ENCODE data around the gene FAM171A1. TPM values are rescaled to one million over a fixed set of nuclear protein-coding genes. Genes with fewer than 3 reads are reported as not detected.
A peak's percentile ranks its signal among the peaks of the same experiment; 100 is the strongest.

The FAM171A1 gene
- total and polyA plus RNA-seq, 2 of the 13 experiments (the other 11 are each of a cell fraction or from before 2014, with no cell fraction given): 21.5 to 34.7 TPM

- H3K4me3 ChIP-seq (replicated peaks in 1 of 3; ENCODE audit: insufficient read depth in 1 of 3, low read depth in 2 of 3, low read length in 3 of 3): no peak overlapping the region
- no peak overlapping the region for H3K4me2 ChIP-seq (ENCODE audit: low read depth, low read length)
- CTCF ChIA-PET (ENCODE audit: low intra/inter-chr PET ratio, low total read pairs): no interaction called here
These were observed 169.3 kb downstream of the FAM171A1 start for GRCh38 chr10:15201589-15202300.

GRCh38 chr10:15200626-15201025 is 170.5 kb downstream of the FAM171A1 start:
- peak; percentile 45; the same call in 2 of the 3 replicates for ATAC-seq
- in situ Hi-C loops (cut with HindIII; ENCODE audit: extremely low pct_ligation_motif_present, low pct_unique_long_range_greater_than_20kb): no loop called here
- Histone ChIP-seq H3K9ac (ENCODE audit: insufficient read depth, low read depth, low read length) (no peak overlapping the region), H3K4me3 (replicated peaks in 1 of 3; ENCODE audit: insufficient read depth in 1 of 3, low read depth in 2 of 3, low read length in 3 of 3) (no peak overlapping the region), H3K9me3 (ENCODE audit: low read length) (no peaks in the 10 kb centered on the region), H3K27me3 (ENCODE audit: control insufficient read depth in 1 of 2, insufficient read depth in 2 of 2, low read length in 2 of 2) (no peaks in the 10 kb centered on the region), H3K27ac (ENCODE audit: extremely low read length, insufficient read depth, low read length) (no peak overlapping the region), H3K79me2 (ENCODE audit: insufficient read depth, low read length) (no peaks in the 10 kb centered on the region), H3K4me2 (ENCODE audit: low read depth, low read length) (no peak overlapping the region), H3K4me1 (ENCODE audit: insufficient read depth, low read length) (peaks cover 12% of the 10 kb centered on the region; the same call in 1 of the 2 replicates), H2AFZ (ENCODE audit: low read length) (no peak overlapping the region), H4K20me1 (ENCODE audit: insufficient read depth, low read length) (no peaks in the 10 kb centered on the region), H3K36me3 (replicated peaks in 1 of 2; ENCODE audit: control insufficient read depth in 1 of 2, insufficient read depth in 2 of 2, low read length in 2 of 2) (no peaks in the 10 kb centered on the region)
- ChIA-PET CTCF (ENCODE audit: low intra/inter-chr PET ratio, low total read pairs) (no interaction called here), POLR2A (no interaction called here)
- intact Hi-C loops (cut with micrococcal nuclease; ENCODE audit: unreplicated experiment): no loop called here
- 72% methylated on average over 2 of the region's 2 CpGs for WGBS (ENCODE audit: low lambda C conversion rate)
- peak; percentile 74 for DNase-seq (ENCODE audit: low spot score)
- no TSS peak for BruUV-seq (replicated peaks)
- no peak for FAIRE-seq
- TF ChIP-seq ZNF552 (CRISPR knock-in tag; IDR thresholded peaks at IDR 0.05; ENCODE audit: borderline replicate concordance) (no peak), FOSL2 (CRISPR knock-in tag; IDR thresholded peaks at IDR 0.05) (no peak; the same call in 1 of the 2 replicates), SOX5 (CRISPR knock-in tag; IDR thresholded peaks at IDR 0.05; ENCODE audit: borderline replicate concordance) (peak; percentile 66; the same call in 1 of the 2 replicates), RARA (CRISPR knock-in tag; IDR thresholded peaks at IDR 0.05) (0 out of 2 replicates have a peak, but pooled peaks have one; percentile 6), BRD4 (CRISPR knock-in tag; IDR thresholded peaks at IDR 0.05) (no peak), PPARG (CRISPR knock-in tag; conservative IDR thresholded peaks at IDR 0.05) (peak; percentile 34; the same call in 1 of the 2 replicates), ARNT2 (CRISPR knock-in tag; IDR thresholded peaks at IDR 0.05; ENCODE audit: low read depth) (no peak), NFE2L1 (CRISPR knock-in tag; IDR thresholded peaks at IDR 0.05; ENCODE audit: borderline replicate concordance) (no peak), ZNF235 (CRISPR knock-in tag; IDR thresholded peaks at IDR 0.05; ENCODE audit: borderline replicate concordance) (no peak)

More at GRCh38 chr10:15201589-15202300, 169.3 kb downstream of the FAM171A1 start:
- no peak for FAIRE-seq
- 75% methylated on average over 6 of the region's 6 CpGs for WGBS (ENCODE audit: low lambda C conversion rate)
- Histone ChIP-seq H3K9ac (ENCODE audit: insufficient read depth, low read depth, low read length) (no peak overlapping the region), H2AFZ (ENCODE audit: low read length) (no peak overlapping the region), H3K36me3 (replicated peaks in 1 of 2; ENCODE audit: control insufficient read depth in 1 of 2, insufficient read depth in 2 of 2, low read length in 2 of 2) (no peaks in the 10 kb centered on the region), H3K27ac (ENCODE audit: extremely low read length, insufficient read depth, low read length) (no peak overlapping the region), H3K27me3 (ENCODE audit: control insufficient read depth in 1 of 2, insufficient read depth in 2 of 2, low read length in 2 of 2) (no peaks in the 10 kb centered on the region), H3K9me3 (ENCODE audit: low read length) (no peaks in the 10 kb centered on the region), H3K79me2 (ENCODE audit: insufficient read depth, low read length) (no peaks in the 10 kb centered on the region), H4K20me1 (ENCODE audit: insufficient read depth, low read length) (no peaks in the 10 kb centered on the region), H3K4me1 (ENCODE audit: insufficient read depth, low read length) (peaks cover 12% of the 10 kb centered on the region; the same call in 1 of the 2 replicates)
- intact Hi-C loops (cut with micrococcal nuclease; ENCODE audit: unreplicated experiment) (no loop called here), in situ Hi-C loops (cut with HindIII; ENCODE audit: extremely low pct_ligation_motif_present, low pct_unique_long_range_greater_than_20kb) (no loop called here)
- POLR2A ChIA-PET: no interaction called here
- no peak for ATAC-seq
- no TSS peak for BruUV-seq (replicated peaks)
- DNase-seq (ENCODE audit: low spot score): no peak
- no peak for TF ChIP-seq GFI1 (CRISPR knock-in tag; IDR thresholded peaks at IDR 0.05; ENCODE audit: borderline replicate concordance)
- no peak for TF ChIP-seq ELF4 (CRISPR knock-in tag; IDR thresholded peaks at IDR 0.05; ENCODE audit: borderline replicate concordance)
- TF ChIP-seq ADNP (CRISPR knock-in tag; IDR thresholded peaks at IDR 0.05): no peak
- TF ChIP-seq BRD4 (CRISPR knock-in tag; IDR thresholded peaks at IDR 0.05): no peak
- no peak for TF ChIP-seq TOPORS (CRISPR knock-in tag; IDR thresholded peaks at IDR 0.05)
- no peak for TF ChIP-seq ARNT (IDR thresholded peaks at IDR 0.05)
- TF ChIP-seq CSRNP1 (CRISPR knock-in tag; IDR thresholded peaks at IDR 0.05): no peak
